OCI-LY1 (cell line): Measurements from ENCODE around the gene DIAPH3.

Experiments used
- H2AFZ ChIP-seq: fragments of 200-600 bp; sonication (generic), shearing (Covaris generic); 2 replicates; pipeline ENCODE4 v1.6.0; 2014; ENCODE audit warnings: antibody characterized with exemption, mild to moderate bottlenecking, low read length
- H3F3A ChIP-seq: fragments of 200-600 bp; sonication (generic), shearing (Covaris generic); 2 replicates; pipeline ENCODE4 v1.6.0; 2014; ENCODE audit warnings: mild to moderate bottlenecking, antibody characterized with exemption, low read length, moderate library complexity; ENCODE audit not compliant: insufficient read depth
- H3K27ac ChIP-seq: fragments of 200-600 bp; sonication (generic); 2 replicates; pipeline ENCODE4 v1.5.1; 2014; ENCODE audit warnings: low read length, mixed run types, mild to moderate bottlenecking, low read depth; ENCODE audit not compliant: poor library complexity, severe bottlenecking
- H3K27me3 ChIP-seq: fragments of 200-600 bp; sonication (generic); 2 replicates; pipeline ENCODE4 v1.6.0; 2014; ENCODE audit warnings: antibody characterized with exemption, mild to moderate bottlenecking, low read length, moderate library complexity; ENCODE audit not compliant: insufficient read depth
- H3K36me3 ChIP-seq: fragments of 200-600 bp; sonication (generic); 2 replicates; pipeline ENCODE4 v1.6.1; 2014; ENCODE audit warnings: mild to moderate bottlenecking, antibody characterized with exemption, low read length, moderate library complexity, mixed read lengths; ENCODE audit not compliant: insufficient read depth
- H3K4me1 ChIP-seq: fragments of 200-600 bp; sonication (generic); 2 replicates; pipeline ENCODE4 v1.5.1; 2014; ENCODE audit warnings: mild to moderate bottlenecking, low read length, moderate library complexity; ENCODE audit not compliant: insufficient read depth, severe bottlenecking
- H3K4me2 ChIP-seq: fragments of 200-600 bp; sonication (generic), shearing (Covaris generic); 2 replicates; pipeline ENCODE4 v1.6.1; 2014; ENCODE audit warnings: low read length
- H3K4me3 ChIP-seq: fragments of 200-600 bp; sonication (generic); 2 replicates; pipeline ENCODE4 v1.5.1; 2014; ENCODE audit warnings: low read length, low read depth, mild to moderate bottlenecking, mixed read lengths; ENCODE audit not compliant: poor library complexity, severe bottlenecking
- H3K79me2 ChIP-seq: fragments of 200-600 bp; shearing (Covaris generic); 2 replicates; pipeline ENCODE4 v1.6.1; 2016; ENCODE audit warnings: mixed run types, low read length, mixed read lengths; ENCODE audit not compliant: insufficient read depth
- H3K9ac ChIP-seq: fragments of 200-600 bp; sonication (generic), shearing (Covaris generic); 2 replicates; pipeline ENCODE4 v1.6.1; 2014; ENCODE audit warnings: mild to moderate bottlenecking, low read length, mixed read lengths
- H3K9me2 ChIP-seq: fragments of 200-600 bp; sonication (generic), shearing (Covaris generic); 2 replicates; pipeline ENCODE4 v1.6.1; 2014; ENCODE audit warnings: low read depth, mild to moderate bottlenecking, low read length, mixed read lengths
- H3K9me3 ChIP-seq: fragments of 200-600 bp; shearing (Covaris generic); 2 replicates; pipeline ENCODE4 v1.6.1; 2014; ENCODE audit warnings: low read length, mixed read lengths
- H4K20me1 ChIP-seq: fragments of 200-600 bp; sonication (generic), shearing (Covaris generic); 2 replicates; pipeline ENCODE4 v1.6.0; 2016; ENCODE audit warnings: mild to moderate bottlenecking, low read length; ENCODE audit not compliant: insufficient read depth
- CTCF ChIP-seq: fragments of 200-600 bp; sonication (generic), shearing (Covaris generic); IDR thresholded peaks from 2 replicates; pipeline ENCODE4 v1.5.1; 2017; ENCODE audit warnings: mild to moderate bottlenecking, antibody characterized with exemption, low read length, moderate library complexity, mixed read lengths
- EZH2 ChIP-seq: fragments of 200-600 bp; sonication (generic), shearing (Covaris generic); IDR thresholded peaks from 2 replicates; pipeline ENCODE4 v1.8.0; 2017; ENCODE audit warnings: borderline replicate concordance, mixed run types, mild to moderate bottlenecking, antibody characterized with exemption, low read length, moderate library complexity, mixed read lengths

Gene DIAPH3

GRCh38 chr13:60155978-60156377 is 7.8 kb downstream of the DIAPH3 start:
- no peaks in the 10 kb centered on the region for H3K27me3 ChIP-seq
- no peaks in the 10 kb centered on the region for H3K9me2 ChIP-seq
- no peak for TF ChIP-seq EZH2
- TF ChIP-seq CTCF: no peak
- no peak overlapping the region for H2AFZ ChIP-seq
- no peak overlapping the region for H3K4me3 ChIP-seq
- no peaks in the 10 kb centered on the region; the same call in 1 of the 2 replicates for H3K9me3 ChIP-seq
- H3F3A ChIP-seq: no peaks in the 10 kb centered on the region
- peaks cover 21% of the 10 kb centered on the region for H3K36me3 ChIP-seq
- no peak overlapping the region for H3K4me2 ChIP-seq
- H3K79me2 ChIP-seq: peaks cover 70% of the 10 kb centered on the region
- H4K20me1 ChIP-seq: no peaks in the 10 kb centered on the region
- no peak overlapping the region for H3K27ac ChIP-seq
- no peaks in the 10 kb centered on the region for H3K4me1 ChIP-seq
- H3K9ac ChIP-seq: no peak overlapping the region

- H3K36me3 ChIP-seq: 0 out of 2 replicates have a peak, but pooled peaks cover 7% of the 10 kb centered on the region
- no peaks in the 10 kb centered on the region for H3F3A ChIP-seq
- H3K27me3 ChIP-seq: no peaks in the 10 kb centered on the region
- H3K9me2 ChIP-seq: no peaks in the 10 kb centered on the region
- no peak overlapping the region for H3K9ac ChIP-seq
- H3K9me3 ChIP-seq: no peaks in the 10 kb centered on the region; the same call in 1 of the 2 replicates
- no peak overlapping the region for H3K4me3 ChIP-seq
- H2AFZ ChIP-seq: no peak overlapping the region
- no peak overlapping the region for H3K4me2 ChIP-seq
- peaks cover 4% of the 10 kb centered on the region for H3K4me1 ChIP-seq
- H3K27ac ChIP-seq: no peak overlapping the region
- H4K20me1 ChIP-seq: no peaks in the 10 kb centered on the region
- H3K79me2 ChIP-seq: peaks cover 44% of the 10 kb centered on the region
- TF ChIP-seq EZH2 (no peak), CTCF (no peak)
Observed at GRCh38 chr13:60152904-60153303, 10.8 kb downstream of the DIAPH3 start.

- Histone ChIP-seq H3K4me1 (peaks cover 4% of the 10 kb centered on the region), H3K36me3 (no peaks in the 10 kb centered on the region), H3K9ac (no peak overlapping the region), H2AFZ (no peak overlapping the region), H3K4me3 (no peak overlapping the region), H3K27me3 (no peaks in the 10 kb centered on the region), H3K9me3 (no peaks in the 10 kb centered on the region; the same call in 1 of the 2 replicates), H3K4me2 (no peak overlapping the region), H3K79me2 (peaks cover 49% of the 10 kb centered on the region), H4K20me1 (no peaks in the 10 kb centered on the region), H3K27ac (no peak overlapping the region), H3K9me2 (no peaks in the 10 kb centered on the region), H3F3A (no peaks in the 10 kb centered on the region)
- TF ChIP-seq CTCF (no peak), EZH2 (no peak)
Observed at GRCh38 chr13:60152114-60152513, 11.6 kb downstream of the DIAPH3 start.
